ENCODE measurements around the gene COL4A2.

The COL4A2 gene

DNA sequence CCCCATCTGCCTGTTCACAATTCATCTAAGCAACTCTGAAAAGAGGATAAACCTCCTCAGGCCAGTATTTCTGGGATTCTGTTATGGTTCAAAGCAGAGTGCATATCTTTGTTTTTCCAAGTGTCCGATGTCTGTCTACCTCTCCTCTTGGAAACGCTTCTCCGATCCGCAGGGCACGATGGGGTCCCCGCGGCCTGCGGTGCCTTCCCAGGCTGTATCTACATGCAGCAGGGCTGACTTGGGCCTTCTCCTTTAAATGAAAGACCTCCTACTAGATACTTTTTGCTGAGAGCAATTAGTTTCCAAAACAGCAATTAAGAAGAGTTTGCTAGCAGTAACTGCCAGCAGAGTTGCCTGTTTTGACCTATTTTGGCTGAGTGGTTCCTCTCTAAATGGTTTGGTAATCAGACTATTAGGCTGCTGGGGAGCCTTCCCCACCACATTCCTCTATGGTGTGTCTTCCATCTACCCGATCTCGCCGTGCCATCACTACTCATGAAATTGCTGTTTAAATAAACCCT lies 23.5 kb downstream of the COL4A2 start:
- Histone ChIP-seq H2AFZ (ENCODE audit: low read length, unreplicated experiment) (no peak overlapping the region), H3K4me1 (ENCODE audit: control insufficient read depth, insufficient read depth, low read length, unreplicated experiment) (peaks cover 39% of the 10 kb centered on the region), H3K36me3 (ENCODE audit: insufficient read depth, low read length) (peaks cover 8% of the 10 kb centered on the region; the same call in 1 of the 2 replicates), H3K4me3 (ENCODE audit: low read depth, low read length) (peak overlapping the region; percentile 58), H3K79me2 (ENCODE audit: control insufficient read depth, insufficient read depth, low read length, unreplicated experiment) (peaks cover 63% of the 10 kb centered on the region), H3K27me3 (ENCODE audit: insufficient read depth, low read length) (no peaks in the 10 kb centered on the region), H3K27ac (ENCODE audit: low read depth, low read length) (peak overlapping the region; percentile 72)

DNA sequence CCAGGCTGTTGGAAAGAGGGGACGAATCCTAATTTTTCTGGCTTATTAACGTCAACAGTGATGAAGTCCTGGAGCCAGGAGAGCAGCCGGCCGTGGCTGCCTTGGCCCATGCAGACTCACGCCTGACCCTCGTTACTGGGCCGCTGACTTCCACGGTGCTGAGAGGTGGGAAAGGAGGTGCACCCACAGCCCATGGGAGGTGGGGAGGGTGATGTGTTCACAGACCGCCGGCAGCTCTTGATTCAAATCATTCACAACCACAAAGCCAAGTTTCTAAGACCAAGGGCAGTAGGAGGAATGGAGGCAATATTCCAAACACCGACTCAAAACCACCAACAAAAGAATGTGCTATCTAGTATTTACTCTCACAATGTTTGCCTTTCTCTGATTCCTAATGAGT lies 24.3 kb downstream of the COL4A2 start:
- H3K4me1 ChIP-seq (ENCODE audit: control insufficient read depth, insufficient read depth, low read length, unreplicated experiment): peaks cover 39% of the 10 kb centered on the region
- H3K79me2 ChIP-seq (ENCODE audit: control insufficient read depth, insufficient read depth, low read length, unreplicated experiment): peaks cover 66% of the 10 kb centered on the region
- H3K27ac ChIP-seq (ENCODE audit: low read depth, low read length): peak overlapping the region; percentile 72
- peak overlapping the region; percentile 3 for H2AFZ ChIP-seq (ENCODE audit: low read length, unreplicated experiment)
- H3K27me3 ChIP-seq (ENCODE audit: insufficient read depth, low read length): no peaks in the 10 kb centered on the region
- peaks cover 8% of the 10 kb centered on the region; the same call in 1 of the 2 replicates for H3K36me3 ChIP-seq (ENCODE audit: insufficient read depth, low read length)
- H3K4me3 ChIP-seq (ENCODE audit: low read depth, low read length): peak overlapping the region; percentile 58

DNA sequence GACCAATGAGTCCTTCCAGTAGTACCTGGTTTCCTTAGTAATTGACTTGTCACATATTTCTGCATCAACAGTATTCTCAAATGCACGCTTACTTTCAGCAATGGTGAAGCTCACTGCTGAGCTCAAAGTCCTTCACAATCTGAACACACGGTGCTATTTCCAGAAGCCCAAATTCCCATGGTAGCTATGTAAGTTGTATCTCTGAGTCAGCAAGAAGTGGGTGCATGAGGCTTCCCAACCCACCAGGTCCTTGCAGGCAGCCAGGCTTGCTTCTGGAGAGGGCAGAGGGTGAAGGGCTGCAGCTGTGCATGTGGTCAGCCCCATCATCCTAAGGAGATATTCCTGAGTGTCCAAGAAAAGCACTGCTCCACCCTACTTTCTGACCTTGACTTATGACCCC lies 25.7 kb downstream of the COL4A2 start:
- no peaks in the 10 kb centered on the region for H3K27me3 ChIP-seq (ENCODE audit: insufficient read depth, low read length)
- peaks cover 58% of the 10 kb centered on the region for H3K79me2 ChIP-seq (ENCODE audit: control insufficient read depth, insufficient read depth, low read length, unreplicated experiment)
- no peak overlapping the region for H2AFZ ChIP-seq (ENCODE audit: low read length, unreplicated experiment)
- H3K4me1 ChIP-seq (ENCODE audit: control insufficient read depth, insufficient read depth, low read length, unreplicated experiment): peaks cover 32% of the 10 kb centered on the region
- no peak overlapping the region for H3K4me3 ChIP-seq (ENCODE audit: low read depth, low read length)
- H3K27ac ChIP-seq (ENCODE audit: low read depth, low read length): no peak overlapping the region
- H3K36me3 ChIP-seq (ENCODE audit: insufficient read depth, low read length): peaks cover 8% of the 10 kb centered on the region; the same call in 1 of the 2 replicates

DNA sequence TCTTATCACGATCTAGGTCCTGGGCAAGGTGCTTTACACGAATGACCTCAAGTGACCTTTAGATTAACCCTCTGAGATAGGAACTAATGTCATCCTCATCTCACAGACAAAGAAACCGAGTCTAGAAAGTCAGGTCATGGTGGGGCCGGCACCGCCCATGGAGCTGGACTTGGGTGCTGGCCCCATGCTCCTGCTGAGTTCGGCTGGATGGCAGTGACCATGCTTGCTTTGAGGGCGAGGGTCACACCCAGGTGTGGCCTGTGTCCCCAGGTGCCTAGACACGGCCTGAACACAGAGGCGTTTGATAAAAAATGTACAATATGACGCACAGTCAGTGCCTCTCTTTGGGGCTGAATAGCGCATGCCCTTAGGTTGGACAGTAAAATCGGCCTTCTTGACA lies 26.8 kb downstream of the COL4A2 start:
- Histone ChIP-seq H3K27me3 (ENCODE audit: insufficient read depth, low read length) (no peaks in the 10 kb centered on the region), H3K27ac (ENCODE audit: low read depth, low read length) (no peak overlapping the region), H3K36me3 (ENCODE audit: insufficient read depth, low read length) (peaks cover 8% of the 10 kb centered on the region; the same call in 1 of the 2 replicates), H3K4me1 (ENCODE audit: control insufficient read depth, insufficient read depth, low read length, unreplicated experiment) (peaks cover 21% of the 10 kb centered on the region), H3K79me2 (ENCODE audit: control insufficient read depth, insufficient read depth, low read length, unreplicated experiment) (peaks cover 55% of the 10 kb centered on the region), H3K4me3 (ENCODE audit: low read depth, low read length) (no peak overlapping the region), H2AFZ (ENCODE audit: low read length, unreplicated experiment) (no peak overlapping the region)

DNA sequence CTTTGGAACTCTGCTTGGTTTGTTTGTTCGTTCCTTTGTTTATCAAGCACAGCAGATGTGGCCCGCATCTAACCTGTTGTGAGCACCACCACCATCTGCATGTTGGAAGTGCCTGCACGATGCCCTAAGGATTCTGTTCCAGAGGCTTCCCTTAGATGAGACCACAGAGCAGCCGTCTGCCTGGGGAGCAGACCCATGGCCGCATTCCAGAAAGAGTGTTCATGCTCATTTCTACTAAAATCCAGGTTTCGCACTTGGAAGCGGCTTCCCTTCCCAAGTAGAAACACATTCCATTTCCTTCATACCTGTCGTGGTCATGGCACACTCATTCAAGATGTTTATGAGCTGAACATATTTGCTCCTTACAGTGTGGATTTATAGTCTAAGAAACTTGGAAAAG lies 27.2 kb downstream of the COL4A2 start:
- Histone ChIP-seq H3K4me3 (ENCODE audit: low read depth, low read length) (no peak overlapping the region), H3K27ac (ENCODE audit: low read depth, low read length) (no peak overlapping the region), H3K36me3 (ENCODE audit: insufficient read depth, low read length) (peaks cover 8% of the 10 kb centered on the region; the same call in 1 of the 2 replicates), H2AFZ (ENCODE audit: low read length, unreplicated experiment) (no peak overlapping the region), H3K79me2 (ENCODE audit: control insufficient read depth, insufficient read depth, low read length, unreplicated experiment) (peaks cover 56% of the 10 kb centered on the region), H3K27me3 (ENCODE audit: insufficient read depth, low read length) (no peaks in the 10 kb centered on the region), H3K4me1 (ENCODE audit: control insufficient read depth, insufficient read depth, low read length, unreplicated experiment) (peaks cover 20% of the 10 kb centered on the region)

DNA sequence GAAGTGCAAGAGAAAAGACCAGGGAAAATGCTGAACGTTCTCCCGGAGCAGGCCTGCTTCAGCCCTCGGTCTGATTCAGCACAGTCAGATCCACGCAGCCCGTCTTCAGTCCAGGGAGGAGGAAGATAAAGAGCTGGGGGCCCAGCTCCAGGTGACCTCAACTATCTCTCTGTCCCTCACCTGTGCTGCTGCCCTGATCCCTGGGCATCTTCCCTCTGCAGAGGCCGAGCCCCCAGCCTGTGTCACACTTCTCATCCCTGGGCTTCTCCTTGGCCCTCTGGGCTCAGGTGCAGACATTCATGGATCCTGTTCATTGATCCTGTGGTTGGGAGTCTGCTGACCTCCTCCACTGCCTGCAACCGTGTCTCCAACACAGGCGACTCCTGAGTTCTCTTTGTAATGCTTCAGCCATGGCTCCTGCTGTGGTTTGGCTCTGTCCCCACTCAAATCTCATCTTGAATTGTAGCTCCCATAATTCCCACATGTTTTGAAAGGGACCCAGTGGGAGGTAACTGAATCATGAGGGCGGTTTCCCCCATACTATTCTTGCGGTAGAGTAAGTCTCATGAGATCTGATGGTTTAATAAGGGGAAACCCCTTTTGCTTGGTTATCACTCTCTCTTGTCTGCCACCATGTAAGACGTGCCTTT lies 27.9 kb downstream of the COL4A2 start:
- Histone ChIP-seq H3K4me3 (ENCODE audit: low read depth, low read length) (no peak overlapping the region), H2AFZ (ENCODE audit: low read length, unreplicated experiment) (no peak overlapping the region), H3K27me3 (ENCODE audit: insufficient read depth, low read length) (no peaks in the 10 kb centered on the region), H3K36me3 (ENCODE audit: insufficient read depth, low read length) (peaks cover 8% of the 10 kb centered on the region; the same call in 1 of the 2 replicates), H3K79me2 (ENCODE audit: control insufficient read depth, insufficient read depth, low read length, unreplicated experiment) (peaks cover 62% of the 10 kb centered on the region), H3K27ac (ENCODE audit: low read depth, low read length) (no peak overlapping the region), H3K4me1 (ENCODE audit: control insufficient read depth, insufficient read depth, low read length, unreplicated experiment) (peaks cover 19% of the 10 kb centered on the region)

DNA sequence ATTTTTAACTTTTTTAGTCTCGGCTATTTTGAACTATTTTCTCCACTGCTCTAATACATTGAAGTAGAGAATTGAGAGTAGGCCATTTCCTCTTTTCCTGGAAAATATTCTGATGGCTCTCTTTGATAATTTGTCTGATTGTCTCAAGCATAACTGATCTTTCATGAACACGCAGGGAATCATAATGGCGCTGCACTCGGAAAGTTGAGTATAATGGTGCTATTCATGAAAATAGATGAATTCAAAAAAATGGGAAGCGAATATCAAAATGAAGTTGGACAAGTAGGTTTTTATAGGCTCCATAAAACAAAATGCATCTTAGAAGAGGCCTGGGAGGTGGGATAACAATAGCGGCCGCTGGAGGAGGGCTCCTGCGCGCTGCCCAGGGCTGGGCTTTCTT lies 29.0 kb downstream of the COL4A2 start:
- Histone ChIP-seq H2AFZ (ENCODE audit: low read length, unreplicated experiment) (no peak overlapping the region), H3K79me2 (ENCODE audit: control insufficient read depth, insufficient read depth, low read length, unreplicated experiment) (peaks cover 61% of the 10 kb centered on the region), H3K36me3 (ENCODE audit: insufficient read depth, low read length) (peaks cover 8% of the 10 kb centered on the region; the same call in 1 of the 2 replicates), H3K4me1 (ENCODE audit: control insufficient read depth, insufficient read depth, low read length, unreplicated experiment) (peaks cover 18% of the 10 kb centered on the region), H3K4me3 (ENCODE audit: low read depth, low read length) (no peak overlapping the region), H3K27ac (ENCODE audit: low read depth, low read length) (no peak overlapping the region), H3K27me3 (ENCODE audit: insufficient read depth, low read length) (no peaks in the 10 kb centered on the region)

DNA sequence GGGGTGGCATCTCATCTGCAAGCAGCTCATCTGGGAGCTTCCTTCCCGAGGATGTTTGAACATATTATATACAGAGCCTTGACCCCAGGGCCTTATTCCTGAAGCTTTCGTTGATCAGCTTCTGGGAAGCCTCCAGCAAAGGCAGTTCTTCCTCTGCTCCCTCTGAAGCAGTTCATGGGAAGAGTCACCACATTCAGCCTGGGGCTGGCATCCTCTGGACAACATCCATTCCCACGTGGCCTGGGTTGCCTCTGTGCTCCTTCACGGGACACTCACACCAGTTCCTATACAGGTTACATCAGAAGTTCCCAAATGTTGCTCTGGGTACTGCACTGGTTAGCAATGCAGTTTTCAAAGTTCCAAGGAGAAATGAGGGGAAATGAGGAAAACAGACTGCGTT lies 29.6 kb downstream of the COL4A2 start:
- Histone ChIP-seq H2AFZ (ENCODE audit: low read length, unreplicated experiment) (no peak overlapping the region), H3K79me2 (ENCODE audit: control insufficient read depth, insufficient read depth, low read length, unreplicated experiment) (peaks cover 59% of the 10 kb centered on the region), H3K4me3 (ENCODE audit: low read depth, low read length) (no peak overlapping the region), H3K27ac (ENCODE audit: low read depth, low read length) (no peak overlapping the region), H3K4me1 (ENCODE audit: control insufficient read depth, insufficient read depth, low read length, unreplicated experiment) (peaks cover 18% of the 10 kb centered on the region), H3K36me3 (ENCODE audit: insufficient read depth, low read length) (peaks cover 8% of the 10 kb centered on the region; the same call in 1 of the 2 replicates), H3K27me3 (ENCODE audit: insufficient read depth, low read length) (no peaks in the 10 kb centered on the region)

DNA sequence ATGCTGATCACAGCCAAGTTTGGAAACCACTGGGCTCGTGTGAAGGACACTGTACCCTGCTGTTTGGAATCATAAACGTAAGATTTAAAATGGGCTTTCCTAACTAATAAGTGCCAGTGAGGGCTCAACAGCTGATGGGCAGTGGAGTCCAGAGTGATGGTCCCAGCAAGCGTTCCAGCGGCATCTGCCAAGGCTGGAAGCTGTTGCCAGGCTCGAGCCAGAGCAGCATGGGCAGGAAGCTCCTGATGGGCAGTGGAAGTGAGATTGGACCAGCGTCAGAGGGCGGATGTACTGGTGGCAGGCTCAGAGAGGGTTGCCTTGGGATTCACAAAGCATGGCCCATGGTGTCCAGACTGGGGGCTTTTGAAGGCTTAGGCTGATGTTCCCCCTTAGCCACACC lies 30.2 kb downstream of the COL4A2 start:
- Histone ChIP-seq H3K36me3 (ENCODE audit: insufficient read depth, low read length) (peaks cover 8% of the 10 kb centered on the region; the same call in 1 of the 2 replicates), H3K27ac (ENCODE audit: low read depth, low read length) (no peak overlapping the region), H3K79me2 (ENCODE audit: control insufficient read depth, insufficient read depth, low read length, unreplicated experiment) (peaks cover 53% of the 10 kb centered on the region), H3K4me3 (ENCODE audit: low read depth, low read length) (no peak overlapping the region), H3K4me1 (ENCODE audit: control insufficient read depth, insufficient read depth, low read length, unreplicated experiment) (peaks cover 16% of the 10 kb centered on the region), H2AFZ (ENCODE audit: low read length, unreplicated experiment) (no peak overlapping the region), H3K27me3 (ENCODE audit: insufficient read depth, low read length) (no peaks in the 10 kb centered on the region)

DNA sequence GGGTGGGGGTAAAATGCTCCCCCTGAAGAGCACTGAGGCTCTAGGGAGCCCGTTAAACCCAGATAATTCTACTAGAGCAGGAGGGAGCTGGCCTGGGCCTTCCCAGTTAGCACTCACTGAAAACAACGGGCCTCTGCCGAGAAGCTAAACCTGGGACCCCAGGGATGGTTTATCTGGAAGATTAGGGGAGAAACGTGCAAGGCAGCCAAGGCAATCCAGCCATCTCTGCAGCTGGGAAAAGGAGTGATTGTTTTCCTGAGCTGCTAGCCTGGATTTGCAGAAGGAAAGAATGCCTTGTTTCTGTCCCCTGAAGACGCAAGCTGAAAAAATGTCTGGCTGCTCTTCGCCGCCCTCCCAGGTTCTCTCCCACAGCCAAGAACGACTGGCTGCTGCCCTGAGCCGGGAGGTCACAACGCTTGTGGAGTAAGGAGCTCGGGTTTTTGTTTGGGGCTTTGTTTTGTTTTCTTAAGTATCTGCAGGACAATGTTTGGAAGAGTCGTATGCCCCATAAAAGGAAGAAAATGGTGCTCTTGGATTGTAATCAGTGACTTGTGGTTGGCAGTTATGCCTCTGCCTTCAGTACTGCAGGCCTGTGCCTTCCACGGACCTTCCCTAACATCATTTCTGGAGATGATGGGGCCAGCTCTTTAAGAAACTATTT lies 31.5 kb downstream of the COL4A2 start:
- H3K27me3 ChIP-seq (ENCODE audit: insufficient read depth, low read length): no peaks in the 10 kb centered on the region
- H3K79me2 ChIP-seq (ENCODE audit: control insufficient read depth, insufficient read depth, low read length, unreplicated experiment): peaks cover 44% of the 10 kb centered on the region
- peak overlapping the region; percentile 24; the same call in 1 of the 2 replicates for H3K27ac ChIP-seq (ENCODE audit: low read depth, low read length)
- H3K4me1 ChIP-seq (ENCODE audit: control insufficient read depth, insufficient read depth, low read length, unreplicated experiment): peaks cover 16% of the 10 kb centered on the region
- no peak overlapping the region for H2AFZ ChIP-seq (ENCODE audit: low read length, unreplicated experiment)
- no peak overlapping the region for H3K4me3 ChIP-seq (ENCODE audit: low read depth, low read length)
- H3K36me3 ChIP-seq (ENCODE audit: insufficient read depth, low read length): peaks cover 8% of the 10 kb centered on the region; the same call in 1 of the 2 replicates

Measured in ACC112 (cell line).